B cell (primary cell): Measurements from ENCODE around the gene LBH. TPM values are rescaled to one million over a fixed set of nuclear protein-coding genes. Genes with fewer than 3 reads are reported as not detected.
A peak's percentile ranks its signal among the peaks of the same experiment; 100 is the strongest.

Experiments
- ATAC-seq: fragments of 200-7000 bp; cut with Tn5 transposase; one replicate; pipeline ENCODE4 v1.10.0; 2021; ENCODE audit warnings: low read depth, mild to moderate bottlenecking, moderate number of reproducible peaks, moderate library complexity
- CTCF ChIA-PET: fragments of 350-600 bp; sonication (Branson Sonifier 250); formaldehyde crosslinking; loops from one replicate; lab custom pipeline; 2021; ENCODE audit warnings: antibody characterized with exemption, inconsistent platforms; lab: Charles Lee
- POLR2A ChIA-PET: fragments of 350-600 bp; sonication (Branson Sonifier 250); formaldehyde crosslinking; loops from one replicate; lab custom pipeline; 2021; ENCODE audit warnings: antibody characterized with exemption; lab: Charles Lee
- DNase-seq: peaks from one replicate; pipeline ENCODE4 v3.0.0; 2013
- H2AFZ ChIP-seq: 2 replicates; pipeline ENCODE4 v1.6.1; 2012; ENCODE audit warnings: mild to moderate bottlenecking, low read depth, low read length; ENCODE audit not compliant: insufficient read depth, poor library complexity, severe bottlenecking
- H3K27ac ChIP-seq, 2 donors: 1 replicate in 1 of 2; 2 replicates in 1 of 2; pipeline ENCODE4 v1.5.1; 2012 to 2013; ENCODE audit warnings: low read length in 2 of 2, mild to moderate bottlenecking in 2 of 2, moderate library complexity in 1 of 2
- H3K27me3 ChIP-seq, 4 experiments: fragments of 200-600 bp in 1 of 4; sonication (generic) in 1 of 4; replicated peaks in 1 of 4; 1 replicate in 2 of 4; 2 replicates in 2 of 4; pipeline versions ENCODE4 v1.6.1 to v1.7.0; 2013 to 2016; ENCODE audit warnings: low read length in 3 of 4, mild to moderate bottlenecking in 2 of 4, mixed read lengths in 1 of 4, moderate library complexity in 1 of 4; ENCODE audit not compliant: insufficient read depth in 4 of 4, control insufficient read depth in 3 of 4; ENCODE audit errors: control extremely low read depth in 1 of 4
- H3K36me3 ChIP-seq, 2 experiments: replicated peaks in 1 of 2; 1 replicate in 1 of 2; 2 replicates in 1 of 2; pipeline versions ENCODE4 v1.6.1 to v1.7.1; 2013; ENCODE audit warnings: low read length in 1 of 2; ENCODE audit not compliant: insufficient read depth in 2 of 2, control insufficient read depth in 1 of 2; ENCODE audit errors: control extremely low read depth in 1 of 2, extremely low read depth in 1 of 2
- H3K4me1 ChIP-seq, 2 donors: fragments of 200-600 bp in 1 of 2; sonication (generic) in 1 of 2; 1 replicate in 1 of 2; 2 replicates in 1 of 2; pipeline versions ENCODE4 v1.5.1 to v1.6.1; 2013 to 2017; ENCODE audit warnings: low read length in 2 of 2; ENCODE audit not compliant: control insufficient read depth in 2 of 2, insufficient read depth in 2 of 2
- H3K4me2 ChIP-seq: replicated peaks from 2 replicates; pipeline ENCODE3; 2012; ENCODE audit warnings: mild to moderate bottlenecking, low read depth, low read length; ENCODE audit not compliant: poor library complexity, severe bottlenecking
- H3K4me3 ChIP-seq, 5 experiments: fragments of 200-600 bp in 1 of 5; sonication (generic) in 1 of 5; 1 replicate in 3 of 5; 2 replicates in 2 of 5; pipeline versions ENCODE4 v1.5.1 to v1.7.0; 2011 to 2016; ENCODE audit warnings: low read length in 4 of 5, mild to moderate bottlenecking in 4 of 5, low read depth in 2 of 5, control low read depth in 1 of 5, moderate library complexity in 1 of 5; ENCODE audit not compliant: insufficient read depth in 1 of 5; ENCODE audit errors: control extremely low read depth in 1 of 5, extremely low read depth in 1 of 5
- H3K79me2 ChIP-seq: fragments of 200-600 bp; sonication (generic); one replicate; pipeline ENCODE4 v1.6.0; 2016; ENCODE audit warnings: low read length; ENCODE audit not compliant: control insufficient read depth, insufficient read depth
- H3K9ac ChIP-seq: fragments of 200-600 bp; sonication (generic); 2 replicates; pipeline ENCODE4 v1.6.1; 2017; ENCODE audit warnings: mild to moderate bottlenecking, low read length, moderate library complexity
- H3K9me3 ChIP-seq, 3 donors: one replicate each; pipeline versions ENCODE4 v1.6.1 to v1.7.1; 2013; ENCODE audit warnings: low read length in 2 of 3; ENCODE audit not compliant: control insufficient read depth in 2 of 3, insufficient read depth in 1 of 3; ENCODE audit errors: control extremely low read depth in 1 of 3
- H4K20me1 ChIP-seq: 2 replicates; pipeline ENCODE4 v1.6.0; 2012; ENCODE audit warnings: mild to moderate bottlenecking, low read length; ENCODE audit not compliant: insufficient read depth, control insufficient read depth, poor library complexity, severe bottlenecking
- H3K27ac Mint-ChIP-seq: one replicate; pipeline ENCODE4 v1.8.0; 2021; ENCODE audit warnings: mixed read lengths
- H3K27me3 Mint-ChIP-seq: one replicate; pipeline ENCODE4 v1.8.0; 2021; ENCODE audit warnings: mixed read lengths
- H3K4me1 Mint-ChIP-seq: one replicate; pipeline ENCODE4 v1.8.0; 2021; ENCODE audit warnings: mixed read lengths
- H3K4me3 Mint-ChIP-seq: one replicate; pipeline ENCODE4 v1.8.0; 2021; ENCODE audit warnings: mixed read lengths
- H3K9me3 Mint-ChIP-seq: one replicate; pipeline ENCODE4 v1.8.0; 2022; ENCODE audit warnings: mixed read lengths; ENCODE audit not compliant: insufficient read depth
- EZH2 ChIP-seq: IDR thresholded peaks from 2 replicates; pipeline ENCODE4 v1.6.1; 2012; ENCODE audit warnings: borderline replicate concordance, low read depth, mild to moderate bottlenecking, moderate library complexity, low read length; ENCODE audit not compliant: insufficient read depth, poor library complexity, severe bottlenecking
- WGBS: methylation state at CpG from one replicate; pipeline ENCODE4 v1.1.5; 2013; ENCODE audit warnings: missing lambda C conversion rate; ENCODE audit not compliant: insufficient coverage; 5-methylcytosine and 5-hydroxymethylcytosine counted together
- intact Hi-C: fragments of 100-400 bp; cut with micrococcal nuclease; formaldehyde crosslinking; loops from one replicate; pipeline ENCODE4 v1.10.0; 2022
- polyA plus RNA-seq: library from polyadenylated mRNA; depleted of rRNA; stranded (reverse); fragments of >200 nt; gene quantifications from 2 replicates; pipeline ENCODE4 v1.2.3, GENCODE V29; 2012
- total RNA-seq, 2 donors: library from RNA; stranded (reverse); fragments of 120-200 nt in 1 of 2; gene quantifications; 1 replicate in 1 of 2; 2 replicates in 1 of 2; pipeline versions ENCODE4 v1.2.3 to v1.2.4, GENCODE V29; 2013 to 2022
- TF ChIP-seq, protein P1 (sequence below): fragments of 200-600 bp; IDR thresholded peaks from one replicate; pipeline ENCODE4 v1.8.0; 2022; ENCODE audit warnings: antibody characterized with exemption, mild to moderate bottlenecking

LBH gene
- total and polyA plus RNA-seq, 2 donors (not counting 1 experiment from before 2014, with no cell fraction given) = 158 to 201 TPM

DNA sequence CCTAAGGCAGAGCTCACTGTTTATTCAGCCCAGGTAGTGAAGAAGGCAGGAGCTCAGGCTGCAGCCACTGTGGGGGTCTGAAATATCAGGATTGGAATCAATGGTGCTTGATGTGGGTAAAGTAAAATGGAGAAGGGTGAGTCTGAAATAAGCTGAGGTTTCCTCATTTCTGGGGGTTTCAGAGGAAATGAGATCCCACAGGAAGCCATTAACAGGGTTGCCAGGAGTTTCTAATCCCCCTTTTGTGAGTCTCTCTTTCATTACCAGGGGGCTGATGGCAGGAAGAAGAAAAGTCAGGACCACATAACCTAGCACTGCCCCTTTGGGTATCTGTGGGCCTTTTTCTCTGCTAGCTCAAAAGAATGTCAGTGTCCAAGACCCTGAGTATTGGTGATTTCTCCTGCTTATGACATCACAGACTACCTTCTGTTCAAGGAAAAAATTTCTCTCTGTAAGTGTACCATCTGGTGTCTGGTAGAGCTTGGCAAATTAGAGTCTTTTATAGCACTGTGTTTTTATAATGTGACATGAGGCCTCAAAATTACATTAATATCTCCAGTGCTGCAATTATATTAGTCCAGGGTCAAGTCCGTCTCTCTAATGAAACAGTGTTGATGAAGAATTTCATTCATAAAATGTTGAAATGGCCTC is 56.0 kb downstream of the LBH start:
- Mint-ChIP-seq H3K27me3 (no peaks in the 10 kb centered on the region), H3K4me1 (peaks cover 86% of the 10 kb centered on the region), H3K4me3 (peak overlapping the region; percentile 58), H3K27ac (peak overlapping the region; percentile 84), H3K9me3 (no peaks in the 10 kb centered on the region)
- CTCF ChIA-PET = interaction anchor here (0.6 to 4.1 kb wide), 22 partner anchors 11 to 424 kb away, joined by 3 to 22 read pairs (median 6); partner anchors contain the start of genes LBH and LCLAT1
- DNase-seq (peak; percentile 39), ATAC-seq (no peak)
- no CpG with 5 or more reads among the region's 1 CpG for WGBS
- peaks cover 85 to 91% of the 10 kb centered on the region in 2 donors for H3K4me1 ChIP-seq
- peaks cover 0 to 4% (median 0%) of the 10 kb centered on the region in 3 donors for H3K9me3 ChIP-seq
- TF ChIP-seq, protein P1, sequence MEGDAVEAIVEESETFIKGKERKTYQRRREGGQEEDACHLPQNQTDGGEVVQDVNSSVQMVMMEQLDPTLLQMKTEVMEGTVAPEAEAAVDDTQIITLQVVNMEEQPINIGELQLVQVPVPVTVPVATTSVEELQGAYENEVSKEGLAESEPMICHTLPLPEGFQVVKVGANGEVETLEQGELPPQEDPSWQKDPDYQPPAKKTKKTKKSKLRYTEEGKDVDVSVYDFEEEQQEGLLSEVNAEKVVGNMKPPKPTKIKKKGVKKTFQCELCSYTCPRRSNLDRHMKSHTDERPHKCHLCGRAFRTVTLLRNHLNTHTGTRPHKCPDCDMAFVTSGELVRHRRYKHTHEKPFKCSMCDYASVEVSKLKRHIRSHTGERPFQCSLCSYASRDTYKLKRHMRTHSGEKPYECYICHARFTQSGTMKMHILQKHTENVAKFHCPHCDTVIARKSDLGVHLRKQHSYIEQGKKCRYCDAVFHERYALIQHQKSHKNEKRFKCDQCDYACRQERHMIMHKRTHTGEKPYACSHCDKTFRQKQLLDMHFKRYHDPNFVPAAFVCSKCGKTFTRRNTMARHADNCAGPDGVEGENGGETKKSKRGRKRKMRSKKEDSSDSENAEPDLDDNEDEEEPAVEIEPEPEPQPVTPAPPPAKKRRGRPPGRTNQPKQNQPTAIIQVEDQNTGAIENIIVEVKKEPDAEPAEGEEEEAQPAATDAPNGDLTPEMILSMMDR = no peak
- no peak for TF ChIP-seq EZH2
- H2AFZ ChIP-seq = no peak overlapping the region
- POLR2A ChIA-PET = interaction anchor here (0.5 to 4.4 kb wide), 12 partner anchors 10 to 1385 kb away, joined by 3 to 51 read pairs (median 5); partner anchors contain the start of genes LBH and YPEL5
- H3K9ac ChIP-seq = peak overlapping the region; percentile 47
- peak overlapping the region; percentile 81 to 86 for H3K27ac ChIP-seq
- peaks cover 8% of the 10 kb centered on the region for H3K79me2 ChIP-seq
- H4K20me1 ChIP-seq = no peaks in the 10 kb centered on the region
- H3K27me3 ChIP-seq = no peaks in the 10 kb centered on the region
- H3K4me2 ChIP-seq = peak overlapping the region; percentile 78
- intact Hi-C loops = loop anchor here (5.0 kb wide), 2 partner anchors 135 to 160 kb away; partner anchors contain the start of gene LCLAT1
- peak overlapping the region in 1 of 5 experiments; percentile 69 for H3K4me3 ChIP-seq
- no peaks in the 10 kb centered on the region for H3K36me3 ChIP-seq
